Activated CD4-positive, alpha-beta T cell treated with anti-CD3 and anti-CD28 coated beads, Interleukin-2, amount 50 U/mL, for 4 hours (primary cell): ENCODE results near the gene RGL4.

Experiments used
- DNase-seq, 2 experiments: peaks; one replicate each; pipeline ENCODE4 v3.0.0-alpha.2; 2020

Gene RGL4

DNA sequence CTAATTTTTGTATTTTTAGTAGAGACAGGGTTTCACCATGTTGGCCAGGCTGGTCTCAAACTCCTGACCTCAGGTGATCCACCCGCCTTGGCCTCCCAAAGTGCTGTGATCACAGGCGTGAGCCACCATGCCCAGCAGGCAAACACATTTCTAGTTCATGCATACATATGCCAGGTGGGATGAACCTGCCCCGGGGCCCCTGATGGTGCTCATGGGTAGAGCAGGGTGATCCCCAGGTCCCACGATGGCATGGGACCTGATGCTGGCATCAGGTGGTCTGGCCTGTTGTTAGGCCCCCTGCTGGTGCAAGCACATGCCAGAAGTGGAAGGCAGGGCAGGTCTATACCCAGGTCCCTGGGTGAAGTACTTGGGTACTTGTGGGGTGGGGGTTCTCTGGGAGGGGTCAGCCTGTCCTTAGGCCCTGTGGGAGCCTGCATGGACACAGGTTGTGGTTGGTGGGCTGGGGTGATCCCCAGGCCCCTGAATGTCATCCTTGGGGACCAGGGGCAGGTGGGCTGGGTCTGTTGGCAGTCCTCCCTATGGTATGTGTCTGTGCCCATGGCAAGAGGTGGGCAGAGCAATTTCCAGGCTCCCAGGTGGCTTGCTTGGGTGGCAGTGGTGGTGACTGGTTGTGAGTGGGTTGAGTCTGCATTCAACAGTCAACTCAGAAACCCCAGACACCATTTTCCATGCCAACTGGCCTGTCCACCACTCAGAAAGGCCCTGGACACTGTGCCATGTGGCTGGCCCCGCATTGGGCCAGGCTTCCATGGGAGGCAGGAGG is 9.6 kb upstream of the RGL4 start:
- DNase-seq, result no peak

- no peak for DNase-seq
Measured at GRCh38 chr22:23682077-23682476, 8.7 kb upstream of the RGL4 start.

DNA sequence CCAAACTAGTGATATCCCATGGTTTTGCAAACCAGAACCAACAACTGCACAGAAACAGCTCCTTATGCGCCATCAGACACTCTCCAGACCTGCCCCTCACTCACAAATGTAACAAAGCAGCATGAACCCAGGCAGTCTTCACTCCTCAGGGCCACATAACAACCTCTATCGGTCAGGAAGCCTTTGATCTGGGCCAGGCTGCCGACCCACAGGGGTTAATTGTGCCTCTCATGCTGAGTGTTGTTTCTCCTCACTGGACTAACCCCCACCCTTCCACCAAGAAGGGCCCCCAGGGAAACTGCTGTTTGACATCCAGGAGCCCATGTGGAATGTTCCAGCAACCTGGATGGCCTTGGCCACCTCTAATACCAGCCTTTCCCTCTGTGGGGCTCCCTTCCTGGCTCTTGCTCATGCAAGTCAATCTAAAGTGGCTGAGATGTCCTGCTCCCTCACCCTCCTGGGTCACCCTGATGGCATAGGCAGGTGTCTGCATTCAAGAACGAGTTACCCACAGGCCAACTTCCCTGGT is 7.9 kb upstream of the RGL4 start:
- DNase-seq, result no peak

- no peak for DNase-seq
Measured at GRCh38 chr22:23683545-23683944, 7.3 kb upstream of the RGL4 start.

DNA sequence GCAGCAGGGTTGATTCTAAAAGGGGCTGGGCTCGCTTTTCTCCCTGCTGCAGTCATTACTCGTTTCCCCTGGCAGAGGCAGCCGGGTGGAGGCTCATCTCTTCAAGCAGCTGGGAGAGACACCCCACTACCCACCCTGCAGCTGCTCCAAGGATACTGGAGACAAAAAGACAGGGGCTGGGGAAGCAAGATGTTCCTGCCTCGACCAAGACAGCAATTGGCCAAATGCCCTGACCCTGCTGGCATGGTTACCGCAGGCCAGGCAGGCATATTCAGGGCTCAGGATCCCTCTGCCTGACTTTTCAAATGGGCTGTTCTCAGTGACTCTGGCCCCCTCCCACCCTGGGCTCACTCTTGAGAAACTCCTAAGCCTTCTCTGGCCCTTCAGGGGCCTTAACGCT is 6.8 kb upstream of the RGL4 start:
- no peak for DNase-seq

DNA sequence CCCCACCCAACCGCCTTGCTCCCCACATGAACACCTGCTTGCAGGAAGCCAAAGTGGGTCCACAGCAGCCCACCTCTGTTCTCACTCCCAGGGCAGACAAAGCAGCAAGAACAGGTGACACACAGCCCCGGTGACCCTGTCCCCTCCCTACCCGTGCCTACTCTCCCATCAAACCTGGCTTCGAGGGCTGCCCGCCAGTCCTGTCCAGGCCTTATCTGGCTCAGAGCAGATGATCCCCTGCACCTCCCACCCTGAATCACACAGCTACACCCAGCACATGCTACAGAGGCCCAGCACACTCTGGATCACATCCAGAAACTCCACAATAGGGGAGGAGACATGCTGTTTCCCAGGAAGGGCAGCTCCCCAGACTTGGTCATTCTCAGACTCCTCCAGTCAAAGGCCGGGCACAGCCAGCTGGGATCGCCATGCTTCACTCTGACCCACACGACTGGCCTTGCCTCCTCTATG is 6.2 kb upstream of the RGL4 start:
- no peak for DNase-seq

GRCh38 chr22:23685205-23685784 is 5.5 kb upstream of the RGL4 start:
- DNase-seq, result no peak

GRCh38 chr22:23686416-23687024 is 4.3 kb upstream of the RGL4 start:
- DNase-seq, result no peak

DNA sequence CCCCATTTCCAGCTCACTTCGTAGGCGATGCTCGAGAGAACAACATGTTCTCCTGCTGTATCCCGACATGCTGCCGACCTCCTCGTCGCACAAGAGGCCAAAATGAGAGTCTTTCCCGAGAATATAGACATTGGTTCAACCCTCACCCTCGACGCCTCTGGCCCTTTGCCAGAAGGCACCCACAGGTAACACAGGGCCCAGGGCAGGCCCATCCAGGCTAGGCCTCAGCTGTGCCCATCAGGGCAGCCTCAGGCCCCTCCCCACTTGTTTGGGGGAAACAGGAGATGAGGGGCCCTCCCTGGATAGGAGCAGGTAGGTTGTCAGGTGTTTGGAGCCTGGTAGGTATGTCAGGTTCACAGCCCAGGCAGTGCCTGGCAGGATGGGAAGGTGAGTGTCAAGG is 2.7 kb upstream of the RGL4 start:
- DNase-seq, result no peak

- no peak for DNase-seq
Measured at GRCh38 chr22:23688571-23688970, 2.2 kb upstream of the RGL4 start.

GRCh38 chr22:23689414-23689813 is 1.4 kb upstream of the RGL4 start:
- no peak for DNase-seq

- DNase-seq, result no peak
Measured at GRCh38 chr22:23691748-23692423, 1.1 kb downstream of the RGL4 start.

GRCh38 chr22:23692598-23693291 is 1.9 kb downstream of the RGL4 start:
- no peak for DNase-seq

DNA sequence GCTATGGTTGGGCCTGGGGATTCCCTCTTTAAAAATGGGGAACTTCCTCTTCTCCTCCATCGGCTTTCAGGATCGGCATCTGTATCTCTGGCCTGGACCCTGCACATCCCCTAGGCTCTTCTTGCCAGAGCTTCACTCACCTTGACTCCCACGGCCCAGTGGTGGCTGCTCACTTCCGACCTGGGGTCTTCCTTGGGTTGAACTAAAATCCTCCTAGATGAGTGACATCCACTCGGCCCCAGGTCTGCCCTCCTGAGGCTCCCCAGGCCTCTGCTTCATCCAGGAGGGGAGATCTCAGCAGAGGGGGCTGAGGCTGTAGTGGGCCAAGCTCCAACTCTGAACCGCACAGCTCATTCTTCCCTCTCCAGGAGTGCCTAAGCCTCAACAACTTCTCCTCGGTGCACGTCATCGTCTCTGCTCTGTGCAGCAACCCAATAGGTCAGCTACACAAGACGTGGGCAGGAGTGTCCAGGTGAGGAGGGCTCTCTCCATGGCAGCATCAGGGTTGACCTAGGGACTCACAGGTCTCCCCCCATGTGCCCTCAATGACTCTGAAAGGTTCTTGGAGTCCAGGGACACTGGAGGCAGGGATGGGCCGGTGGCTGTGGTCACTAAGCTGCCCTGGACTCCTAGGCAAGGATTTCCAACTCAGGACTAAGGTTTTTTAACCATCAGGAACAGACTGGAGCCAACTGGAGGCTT is 3.3 kb downstream of the RGL4 start:
- DNase-seq, result no peak

DNA sequence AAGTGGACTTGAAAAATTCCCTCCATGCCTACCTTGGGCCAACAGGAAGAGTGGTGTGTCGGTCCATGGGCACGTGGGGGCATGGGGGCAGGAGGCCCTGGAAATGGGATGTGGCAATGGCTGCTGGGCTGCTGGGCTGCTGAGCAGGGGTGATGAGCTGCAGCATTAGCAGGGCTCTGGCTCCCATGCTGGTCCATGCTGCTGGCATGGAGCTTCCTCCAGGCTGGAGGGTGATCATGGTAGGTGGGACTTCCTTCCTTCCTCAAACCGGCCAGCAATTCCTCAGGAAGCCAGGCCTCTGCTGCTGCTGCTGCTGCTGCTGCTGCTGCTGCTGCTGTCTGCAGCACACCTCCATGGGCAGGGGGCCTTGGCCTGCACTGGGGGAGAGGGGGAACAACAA is 4.3 kb downstream of the RGL4 start:
- DNase-seq, result no peak

- DNase-seq, result no peak
Measured at GRCh38 chr22:23695571-23696325, 4.9 kb downstream of the RGL4 start.

GRCh38 chr22:23696326-23696851 is 5.6 kb downstream of the RGL4 start:
- DNase-seq, result peak; percentile 65 to 67

DNA sequence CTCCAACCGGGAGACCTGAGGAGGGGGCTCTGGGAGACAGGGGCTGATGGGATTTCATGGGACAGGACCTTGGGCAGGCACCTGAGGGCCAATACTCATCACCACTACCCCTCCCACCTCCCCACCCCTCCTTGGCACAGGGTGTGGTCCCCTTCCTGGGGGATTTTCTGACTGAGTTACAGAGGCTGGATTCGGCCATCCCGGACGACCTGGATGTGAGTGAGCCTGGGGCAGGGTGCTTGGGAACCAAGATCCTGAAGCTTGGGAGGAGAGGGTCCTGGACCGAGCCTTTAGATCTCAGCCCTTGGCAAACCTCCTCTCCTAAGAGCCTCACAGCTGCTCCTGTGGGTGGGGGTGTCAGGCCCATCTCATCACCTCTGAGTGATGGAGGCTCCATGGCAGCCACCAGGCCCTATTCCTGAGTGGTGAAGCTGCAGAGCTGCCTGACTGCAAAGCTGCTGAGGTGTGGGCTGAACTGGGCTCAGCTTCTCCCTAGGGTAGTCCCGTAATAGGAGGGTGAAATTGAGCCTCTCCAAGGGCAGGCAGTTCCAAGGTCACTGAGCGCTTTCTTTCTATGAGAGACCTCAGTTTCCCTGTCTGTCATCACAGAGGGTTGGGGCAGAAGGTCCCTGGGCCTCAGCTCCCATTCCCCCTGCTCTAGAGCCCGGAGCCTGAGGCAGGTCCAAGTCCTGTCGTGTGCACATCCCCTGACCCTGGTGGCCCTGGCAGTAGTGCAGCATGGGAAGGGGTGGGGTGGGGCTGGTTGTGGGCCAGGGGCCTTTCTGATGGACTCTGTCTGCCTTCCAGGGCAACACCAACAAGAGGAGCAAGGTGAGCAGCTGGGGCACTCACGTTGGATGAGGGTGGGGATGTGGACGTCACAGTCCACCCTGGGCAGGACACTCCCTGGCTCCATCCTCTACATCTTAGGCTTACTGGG is 6.5 kb downstream of the RGL4 start:
- DNase-seq, result no peak

DNA sequence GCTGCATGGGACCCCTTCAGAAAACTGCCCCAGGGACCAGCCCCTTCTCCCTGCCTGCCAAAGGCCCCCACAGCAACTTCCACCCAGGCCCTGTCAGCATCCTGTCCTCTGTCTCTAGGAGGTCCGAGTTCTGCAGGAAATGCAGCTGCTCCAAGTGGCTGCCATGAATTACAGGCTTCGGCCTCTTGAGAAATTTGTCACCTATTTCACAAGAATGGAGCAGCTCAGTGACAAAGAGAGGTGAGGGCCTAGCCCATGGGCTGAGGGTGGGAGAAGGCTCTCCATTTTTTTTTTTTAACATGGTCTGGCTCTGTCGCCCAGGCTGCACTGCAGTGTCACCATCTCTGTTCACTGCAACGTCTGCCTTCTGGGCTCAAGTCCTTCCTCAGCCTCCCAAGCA is 7.3 kb downstream of the RGL4 start:
- no peak for DNase-seq

- no peak for DNase-seq
Measured at GRCh38 chr22:23698673-23699235, 7.9 kb downstream of the RGL4 start.
